HepG2 (cell line): ENCODE results near the gene RNF11.

Experiments used
- MYC ChIP-seq: sonication (generic); formaldehyde crosslinking; IDR thresholded peaks from 2 replicates; pipeline ENCODE4 v1.9.0; 2021; ENCODE audit warnings: missing genetic modification reagents, borderline replicate concordance
- NFKB2 ChIP-seq: sonication (generic); formaldehyde crosslinking; IDR thresholded peaks from 2 replicates; pipeline ENCODE4 v1.4.0; 2020; ENCODE audit warnings: missing genetic modification reagents, borderline replicate concordance
- ZNF577 ChIP-seq: sonication (generic); formaldehyde crosslinking; IDR thresholded peaks from 2 replicates; pipeline ENCODE4 v1.4.0; 2020; ENCODE audit warnings: mild to moderate bottlenecking, low read depth, missing genetic modification reagents, borderline replicate concordance
- TF ChIP-seq, protein P1 (sequence below): IDR thresholded peaks from 2 replicates; pipeline ENCODE4 v1.6.1; 2018; ENCODE audit warnings: missing genetic modification reagents
- TF ChIP-seq, protein P2 (sequence below): sonication (generic); formaldehyde crosslinking; IDR thresholded peaks from 2 replicates; pipeline ENCODE4 v1.4.0; 2020; ENCODE audit warnings: missing genetic modification reagents
- TF ChIP-seq, protein P3 (sequence below): sonication (generic); formaldehyde crosslinking; IDR thresholded peaks from 2 replicates; pipeline ENCODE4 v1.4.0; 2020; ENCODE audit warnings: missing genetic modification reagents, borderline replicate concordance
- TF ChIP-seq, protein P4 (sequence below): sonication (generic); formaldehyde crosslinking; IDR thresholded peaks from 2 replicates; pipeline ENCODE4 v1.8.0; 2022; ENCODE audit warnings: mild to moderate bottlenecking, missing genetic modification reagents, moderate library complexity

DNA sequence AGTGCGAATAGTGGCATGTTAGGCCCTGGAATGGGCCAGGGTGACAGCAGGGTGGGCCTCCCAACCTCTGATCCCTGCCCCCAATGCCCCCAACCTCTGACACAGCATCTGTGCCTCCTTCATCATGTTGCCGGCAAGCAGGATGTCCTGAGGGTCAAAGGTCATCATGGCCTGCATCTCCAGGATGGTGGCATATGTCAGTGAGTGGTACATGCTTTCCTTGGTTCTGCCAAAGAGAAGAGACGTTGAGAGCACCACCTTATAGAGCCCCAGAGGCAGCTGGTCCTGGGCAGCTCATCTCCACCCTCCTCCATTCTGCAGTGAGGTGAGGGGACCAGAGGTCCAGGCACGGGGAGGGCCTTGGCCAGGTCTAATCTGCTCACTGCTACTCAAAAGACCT, 76.6 kb downstream of the RNF11 start:
- TF ChIP-seq NFKB2 (no peak), MYC (CRISPR knock-in tag) (no peak), ZNF577 (CRISPR knock-in tag) (no peak)
- TF ChIP-seq, protein P1, sequence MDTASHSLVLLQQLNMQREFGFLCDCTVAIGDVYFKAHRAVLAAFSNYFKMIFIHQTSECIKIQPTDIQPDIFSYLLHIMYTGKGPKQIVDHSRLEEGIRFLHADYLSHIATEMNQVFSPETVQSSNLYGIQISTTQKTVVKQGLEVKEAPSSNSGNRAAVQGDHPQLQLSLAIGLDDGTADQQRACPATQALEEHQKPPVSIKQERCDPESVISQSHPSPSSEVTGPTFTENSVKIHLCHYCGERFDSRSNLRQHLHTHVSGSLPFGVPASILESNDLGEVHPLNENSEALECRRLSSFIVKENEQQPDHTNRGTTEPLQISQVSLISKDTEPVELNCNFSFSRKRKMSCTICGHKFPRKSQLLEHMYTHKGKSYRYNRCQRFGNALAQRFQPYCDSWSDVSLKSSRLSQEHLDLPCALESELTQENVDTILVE (CRISPR knock-in tag): no peak
- TF ChIP-seq, protein P2, sequence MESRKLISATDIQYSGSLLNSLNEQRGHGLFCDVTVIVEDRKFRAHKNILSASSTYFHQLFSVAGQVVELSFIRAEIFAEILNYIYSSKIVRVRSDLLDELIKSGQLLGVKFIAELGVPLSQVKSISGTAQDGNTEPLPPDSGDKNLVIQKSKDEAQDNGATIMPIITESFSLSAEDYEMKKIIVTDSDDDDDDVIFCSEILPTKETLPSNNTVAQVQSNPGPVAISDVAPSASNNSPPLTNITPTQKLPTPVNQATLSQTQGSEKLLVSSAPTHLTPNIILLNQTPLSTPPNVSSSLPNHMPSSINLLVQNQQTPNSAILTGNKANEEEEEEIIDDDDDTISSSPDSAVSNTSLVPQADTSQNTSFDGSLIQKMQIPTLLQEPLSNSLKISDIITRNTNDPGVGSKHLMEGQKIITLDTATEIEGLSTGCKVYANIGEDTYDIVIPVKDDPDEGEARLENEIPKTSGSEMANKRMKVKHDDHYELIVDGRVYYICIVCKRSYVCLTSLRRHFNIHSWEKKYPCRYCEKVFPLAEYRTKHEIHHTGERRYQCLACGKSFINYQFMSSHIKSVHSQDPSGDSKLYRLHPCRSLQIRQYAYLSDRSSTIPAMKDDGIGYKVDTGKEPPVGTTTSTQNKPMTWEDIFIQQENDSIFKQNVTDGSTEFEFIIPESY (CRISPR knock-in tag): no peak
- TF ChIP-seq, protein P3, sequence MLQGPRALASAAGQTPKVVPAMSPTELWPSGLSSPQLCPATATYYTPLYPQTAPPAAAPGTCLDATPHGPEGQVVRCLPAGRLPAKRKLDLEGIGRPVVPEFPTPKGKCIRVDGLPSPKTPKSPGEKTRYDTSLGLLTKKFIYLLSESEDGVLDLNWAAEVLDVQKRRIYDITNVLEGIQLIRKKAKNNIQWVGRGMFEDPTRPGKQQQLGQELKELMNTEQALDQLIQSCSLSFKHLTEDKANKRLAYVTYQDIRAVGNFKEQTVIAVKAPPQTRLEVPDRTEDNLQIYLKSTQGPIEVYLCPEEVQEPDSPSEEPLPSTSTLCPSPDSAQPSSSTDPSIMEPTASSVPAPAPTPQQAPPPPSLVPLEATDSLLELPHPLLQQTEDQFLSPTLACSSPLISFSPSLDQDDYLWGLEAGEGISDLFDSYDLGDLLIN: no peak
- TF ChIP-seq, protein P4, sequence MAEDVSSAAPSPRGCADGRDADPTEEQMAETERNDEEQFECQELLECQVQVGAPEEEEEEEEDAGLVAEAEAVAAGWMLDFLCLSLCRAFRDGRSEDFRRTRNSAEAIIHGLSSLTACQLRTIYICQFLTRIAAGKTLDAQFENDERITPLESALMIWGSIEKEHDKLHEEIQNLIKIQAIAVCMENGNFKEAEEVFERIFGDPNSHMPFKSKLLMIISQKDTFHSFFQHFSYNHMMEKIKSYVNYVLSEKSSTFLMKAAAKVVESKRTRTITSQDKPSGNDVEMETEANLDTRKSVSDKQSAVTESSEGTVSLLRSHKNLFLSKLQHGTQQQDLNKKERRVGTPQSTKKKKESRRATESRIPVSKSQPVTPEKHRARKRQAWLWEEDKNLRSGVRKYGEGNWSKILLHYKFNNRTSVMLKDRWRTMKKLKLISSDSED (CRISPR knock-in tag): no peak
